ENCODE results near the gene PPA2.

PPA2 gene

DNA sequence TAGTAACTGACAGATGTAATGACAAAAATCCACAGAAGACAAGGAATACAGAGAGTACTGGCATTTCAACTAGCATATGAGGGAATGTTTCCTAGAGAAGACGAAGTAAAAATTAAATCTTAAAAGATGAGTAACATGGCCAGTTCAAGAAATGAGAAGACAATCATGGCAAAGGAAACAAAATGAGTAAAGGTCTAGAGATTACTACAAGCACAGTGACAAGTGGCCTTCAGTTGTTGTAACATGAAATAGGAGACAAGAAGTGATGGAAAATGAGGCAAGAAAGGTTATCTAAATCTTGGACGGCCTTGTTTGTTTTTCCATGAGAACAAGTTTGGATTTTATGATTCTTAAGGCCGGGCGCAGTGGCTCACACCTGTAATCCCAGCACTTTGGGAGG lies 81.0 kb downstream of the PPA2 start:
- DNase-seq, result no peak
- Mint-ChIP-seq H3K4me3 (no peak overlapping the region), H3K4me1 (peaks cover 2% of the 10 kb centered on the region), H3K9me3 (no peaks in the 10 kb centered on the region), H3K27me3 (no peaks in the 10 kb centered on the region), H3K27ac (no peak overlapping the region), H3K36me3 (ENCODE audit: low read depth) (peaks cover 39% of the 10 kb centered on the region)
- ATAC-seq, result no peak

DNA sequence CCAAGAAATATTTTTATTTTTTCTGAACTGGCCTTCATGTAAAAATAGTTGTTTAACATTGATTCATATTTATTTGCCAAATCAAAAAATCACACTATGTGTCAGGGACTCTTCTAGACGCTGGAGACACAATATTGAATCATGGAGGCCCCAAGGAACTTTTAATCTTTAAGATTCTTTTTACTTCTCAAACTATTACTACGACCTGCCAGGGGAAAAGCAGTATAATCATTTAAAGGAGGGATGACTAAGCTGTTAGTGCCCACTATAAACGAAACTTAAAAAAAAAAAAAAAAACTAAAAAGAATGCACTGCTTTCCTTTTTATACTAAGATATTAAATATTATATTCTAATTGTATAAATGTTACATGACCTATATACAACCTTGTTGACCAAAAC lies 84.7 kb downstream of the PPA2 start:
- Mint-ChIP-seq H3K27ac (no peak overlapping the region), H3K9me3 (no peaks in the 10 kb centered on the region), H3K4me3 (no peak overlapping the region), H3K27me3 (no peaks in the 10 kb centered on the region), H3K36me3 (ENCODE audit: low read depth) (peaks cover 47% of the 10 kb centered on the region), H3K4me1 (peaks cover 2% of the 10 kb centered on the region)
- DNase-seq (no peak), ATAC-seq (no peak)

- H3K4me3 Mint-ChIP-seq, result no peak overlapping the region
- ATAC-seq, result no peak
- no peak for DNase-seq
- H3K9me3 Mint-ChIP-seq, result no peaks in the 10 kb centered on the region
- H3K36me3 Mint-ChIP-seq (ENCODE audit: low read depth), result peaks cover 53% of the 10 kb centered on the region
- no peaks in the 10 kb centered on the region for H3K27me3 Mint-ChIP-seq
- H3K4me1 Mint-ChIP-seq, result peaks cover 2% of the 10 kb centered on the region
- no peak overlapping the region for H3K27ac Mint-ChIP-seq
These were observed 86.4 kb downstream of the PPA2 start for GRCh38 chr4:105387466-105387865.

DNA sequence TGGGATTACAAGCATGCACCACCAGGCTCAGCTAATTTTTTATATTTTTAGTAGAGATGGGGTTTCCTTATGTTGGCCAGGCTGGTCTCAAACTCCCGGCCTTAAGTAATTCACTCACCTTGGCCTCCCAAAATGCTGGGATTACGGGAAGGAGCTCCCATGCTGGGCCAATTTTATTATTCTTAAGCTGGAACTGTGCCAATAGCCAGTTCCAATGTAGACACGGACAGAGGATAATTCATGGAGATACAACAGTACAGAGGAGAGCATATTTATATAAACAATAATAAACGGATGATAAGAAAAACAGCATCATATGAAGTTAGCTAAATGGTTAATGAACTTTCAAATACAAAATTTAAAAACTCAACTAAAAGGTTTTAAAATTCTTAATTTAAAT lies 87.8 kb downstream of the PPA2 start:
- peaks cover 48% of the 10 kb centered on the region for H3K36me3 Mint-ChIP-seq (ENCODE audit: low read depth)
- H3K9me3 Mint-ChIP-seq, result no peaks in the 10 kb centered on the region
- peaks cover 2% of the 10 kb centered on the region for H3K4me1 Mint-ChIP-seq
- H3K27me3 Mint-ChIP-seq, result no peaks in the 10 kb centered on the region
- DNase-seq (no peak), ATAC-seq (no peak)
- no peak overlapping the region for H3K27ac Mint-ChIP-seq
- H3K4me3 Mint-ChIP-seq, result no peak overlapping the region

DNA sequence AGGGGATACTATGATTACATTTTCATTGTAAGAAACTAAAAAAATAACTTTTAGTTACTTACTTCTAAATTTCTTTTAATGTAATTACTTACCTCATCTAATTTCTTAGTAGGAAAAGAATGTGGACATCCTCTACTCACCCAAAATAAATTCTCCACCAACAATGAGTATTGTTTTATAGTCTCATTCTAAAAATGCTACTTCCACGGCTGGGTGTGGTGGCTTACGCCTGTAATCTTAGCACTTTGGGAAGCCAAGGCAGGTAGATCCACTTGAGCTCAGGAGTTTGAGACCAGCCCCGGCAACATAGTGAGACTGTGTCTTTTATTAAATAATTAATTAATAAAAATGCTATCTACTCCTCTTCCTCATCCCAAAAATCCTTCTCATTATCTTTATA lies 99.8 kb downstream of the PPA2 start:
- H3K4me3 Mint-ChIP-seq, result no peak overlapping the region
- no peak for ATAC-seq
- H3K9me3 Mint-ChIP-seq, result no peaks in the 10 kb centered on the region
- peaks cover 19% of the 10 kb centered on the region for H3K36me3 Mint-ChIP-seq (ENCODE audit: low read depth)
- no peaks in the 10 kb centered on the region for H3K4me1 Mint-ChIP-seq
- no peak for DNase-seq
- H3K27ac Mint-ChIP-seq, result no peak overlapping the region
- no peaks in the 10 kb centered on the region for H3K27me3 Mint-ChIP-seq

DNA sequence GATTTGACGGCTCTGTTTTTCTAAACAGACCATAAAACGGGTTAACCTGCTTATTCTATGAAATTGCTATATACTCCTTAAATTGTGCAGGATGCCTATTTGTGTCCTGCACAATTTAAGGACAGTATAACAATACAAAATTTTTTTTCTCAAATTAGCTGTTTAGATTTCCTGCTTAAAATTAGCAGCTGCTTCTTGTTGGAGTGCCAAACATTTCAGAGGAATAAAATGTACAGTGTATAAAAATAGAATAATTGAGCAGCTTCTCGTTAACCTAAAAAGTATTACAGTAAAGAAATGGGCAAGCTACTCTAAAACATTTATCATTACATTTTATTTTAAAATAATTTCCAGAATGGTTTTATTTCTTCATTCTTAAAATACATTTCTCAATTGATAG lies 100.5 kb downstream of the PPA2 start:
- peaks cover 24% of the 10 kb centered on the region for H3K36me3 Mint-ChIP-seq (ENCODE audit: low read depth)
- no peak for ATAC-seq
- H3K4me1 Mint-ChIP-seq, result no peaks in the 10 kb centered on the region
- DNase-seq, result no peak
- no peak overlapping the region for H3K4me3 Mint-ChIP-seq
- no peaks in the 10 kb centered on the region for H3K27me3 Mint-ChIP-seq
- peaks cover 5% of the 10 kb centered on the region for H3K9me3 Mint-ChIP-seq
- H3K27ac Mint-ChIP-seq, result no peak overlapping the region

DNA sequence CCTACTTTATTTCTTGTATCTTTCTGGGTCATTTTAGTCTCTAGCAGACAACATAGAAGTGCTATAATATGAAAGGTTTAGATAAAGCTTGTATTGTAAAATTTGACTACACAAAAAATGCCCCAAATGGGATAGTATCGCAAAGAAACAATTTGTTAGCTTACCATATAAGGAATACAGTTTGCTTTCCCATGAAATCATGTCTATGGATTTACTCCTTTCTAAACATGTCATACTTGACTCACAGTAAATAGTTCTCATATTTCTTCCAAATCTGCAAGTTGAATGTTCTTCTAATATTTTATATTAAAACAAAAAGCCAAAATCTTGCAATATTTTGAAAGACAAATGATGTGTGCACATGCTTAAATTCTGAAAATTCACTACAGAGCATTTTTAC lies 103.9 kb downstream of the PPA2 start:
- Mint-ChIP-seq H3K27ac (no peak overlapping the region), H3K4me3 (no peak overlapping the region), H3K36me3 (ENCODE audit: low read depth) (peaks cover 51% of the 10 kb centered on the region), H3K27me3 (no peaks in the 10 kb centered on the region), H3K4me1 (no peaks in the 10 kb centered on the region), H3K9me3 (peaks cover 28% of the 10 kb centered on the region)
- ATAC-seq (no peak), DNase-seq (no peak)

GRCh38 chr4:105361053-105361452 lies 112.8 kb downstream of the PPA2 start:
- H3K36me3 Mint-ChIP-seq (ENCODE audit: low read depth), result peaks cover 28% of the 10 kb centered on the region
- DNase-seq (no peak), ATAC-seq (no peak)
- H3K27me3 Mint-ChIP-seq, result no peaks in the 10 kb centered on the region
- no peak overlapping the region for H3K27ac Mint-ChIP-seq
- H3K4me3 Mint-ChIP-seq, result no peak overlapping the region
- peaks cover 13% of the 10 kb centered on the region for H3K9me3 Mint-ChIP-seq
- no peaks in the 10 kb centered on the region for H3K4me1 Mint-ChIP-seq

GRCh38 chr4:105357258-105357980 lies 116.4 kb downstream of the PPA2 start:
- DNase-seq (no peak), ATAC-seq (no peak)
- Mint-ChIP-seq H3K4me3 (no peak overlapping the region), H3K27me3 (no peaks in the 10 kb centered on the region), H3K9me3 (peaks cover 4% of the 10 kb centered on the region), H3K4me1 (peaks cover 16% of the 10 kb centered on the region), H3K27ac (no peak overlapping the region), H3K36me3 (ENCODE audit: low read depth) (peaks cover 11% of the 10 kb centered on the region)

- Mint-ChIP-seq H3K27me3 (no peaks in the 10 kb centered on the region), H3K4me3 (no peak overlapping the region), H3K4me1 (peaks cover 20% of the 10 kb centered on the region), H3K36me3 (ENCODE audit: low read depth) (peaks cover 11% of the 10 kb centered on the region), H3K27ac (no peak overlapping the region), H3K9me3 (peaks cover 4% of the 10 kb centered on the region)
- ATAC-seq, result no peak
- no peak for DNase-seq
These were observed 117.7 kb downstream of the PPA2 start for GRCh38 chr4:105356194-105356593.

- Mint-ChIP-seq H3K36me3 (ENCODE audit: low read depth) (no peaks in the 10 kb centered on the region), H3K9me3 (no peaks in the 10 kb centered on the region), H3K27me3 (no peaks in the 10 kb centered on the region), H3K27ac (peak overlapping the region; percentile 53), H3K4me3 (no peak overlapping the region), H3K4me1 (peaks cover 21% of the 10 kb centered on the region)
- DNase-seq (no peak), ATAC-seq (peak; percentile 89)
These were observed 121.0 kb downstream of the PPA2 start for GRCh38 chr4:105352826-105353225.

- H3K4me1 Mint-ChIP-seq, result peaks cover 21% of the 10 kb centered on the region
- ATAC-seq, result no peak
- no peaks in the 10 kb centered on the region for H3K27me3 Mint-ChIP-seq
- H3K4me3 Mint-ChIP-seq, result no peak overlapping the region
- no peak for DNase-seq
- H3K9me3 Mint-ChIP-seq, result no peaks in the 10 kb centered on the region
- H3K27ac Mint-ChIP-seq, result no peak overlapping the region
- no peaks in the 10 kb centered on the region for H3K36me3 Mint-ChIP-seq (ENCODE audit: low read depth)
These were observed 122.0 kb downstream of the PPA2 start for GRCh38 chr4:105351861-105352260.

DNA sequence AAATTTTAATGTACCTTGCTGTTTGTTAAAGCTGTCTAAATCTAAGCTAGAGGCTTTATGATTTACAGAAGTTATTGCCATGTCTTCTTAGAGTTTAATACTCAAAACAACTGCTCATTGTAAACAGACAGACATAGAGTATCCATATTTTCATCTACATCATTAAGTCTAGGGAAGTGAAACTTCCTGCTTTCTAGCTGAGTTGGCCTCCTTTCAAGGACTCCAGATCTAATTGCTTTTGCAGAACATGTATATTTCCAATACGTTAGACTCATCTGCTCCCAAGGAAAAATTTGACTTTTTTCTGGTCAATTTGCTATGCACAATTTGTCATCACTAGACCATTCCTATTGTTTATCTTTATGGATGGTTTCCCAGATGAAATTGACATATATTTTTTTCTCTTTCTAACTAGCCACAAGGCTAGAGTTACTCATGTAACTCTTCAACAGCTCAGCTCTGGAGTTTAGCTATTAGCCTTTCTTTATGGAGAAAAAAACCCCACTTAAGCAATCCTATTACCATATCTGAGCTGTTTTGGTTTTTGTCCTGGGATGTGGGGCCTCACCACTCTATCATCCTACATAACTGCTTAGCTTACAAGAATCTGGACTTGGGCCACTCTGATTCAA lies 122.9 kb downstream of the PPA2 start:
- Mint-ChIP-seq H3K9me3 (no peaks in the 10 kb centered on the region), H3K36me3 (ENCODE audit: low read depth) (no peaks in the 10 kb centered on the region), H3K27me3 (no peaks in the 10 kb centered on the region), H3K4me1 (peaks cover 21% of the 10 kb centered on the region), H3K27ac (no peak overlapping the region), H3K4me3 (no peak overlapping the region)
- ATAC-seq, result no peak
- no peak for DNase-seq

DNA sequence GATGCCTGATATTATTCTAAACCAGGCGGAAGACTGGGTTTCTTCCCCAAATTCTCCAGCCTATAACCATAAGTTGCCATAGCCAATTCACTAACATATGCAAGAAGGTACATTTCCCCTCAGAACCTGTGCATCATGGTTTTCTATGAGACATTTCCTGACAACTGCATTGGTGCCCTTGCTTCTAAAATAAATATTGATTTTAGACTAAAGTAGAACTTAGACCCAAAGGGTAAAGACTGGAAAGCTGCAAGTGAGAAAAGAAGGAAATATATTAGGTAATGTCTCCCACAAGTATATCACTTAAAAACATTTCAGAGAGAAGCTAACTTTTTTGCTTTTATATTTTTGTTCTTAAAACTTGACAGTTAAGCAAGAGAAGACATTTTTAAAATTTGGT lies 125.1 kb downstream of the PPA2 start:
- Mint-ChIP-seq H3K27me3 (no peaks in the 10 kb centered on the region), H3K4me3 (no peak overlapping the region), H3K9me3 (no peaks in the 10 kb centered on the region), H3K4me1 (peaks cover 16% of the 10 kb centered on the region), H3K27ac (no peak overlapping the region), H3K36me3 (ENCODE audit: low read depth) (no peaks in the 10 kb centered on the region)
- no peak for ATAC-seq
- no peak for DNase-seq

- H3K27me3 Mint-ChIP-seq, result no peaks in the 10 kb centered on the region
- H3K27ac Mint-ChIP-seq, result no peak overlapping the region
- H3K4me3 Mint-ChIP-seq, result no peak overlapping the region
- peaks cover 2% of the 10 kb centered on the region for H3K4me1 Mint-ChIP-seq
- H3K9me3 Mint-ChIP-seq, result no peaks in the 10 kb centered on the region
- H3K36me3 Mint-ChIP-seq (ENCODE audit: low read depth), result no peaks in the 10 kb centered on the region
- no peak for DNase-seq
- ATAC-seq, result no peak
These were observed 127.0 kb downstream of the PPA2 start for GRCh38 chr4:105346869-105347268.
